NCI-H510A (cell line): ENCODE data around the gene HSPA5.

Source experiments
- DNase-seq: peaks from one replicate; lab custom pipeline; 2025; lab: John Stamatoyannopoulos, UW

The HSPA5 gene

DNA sequence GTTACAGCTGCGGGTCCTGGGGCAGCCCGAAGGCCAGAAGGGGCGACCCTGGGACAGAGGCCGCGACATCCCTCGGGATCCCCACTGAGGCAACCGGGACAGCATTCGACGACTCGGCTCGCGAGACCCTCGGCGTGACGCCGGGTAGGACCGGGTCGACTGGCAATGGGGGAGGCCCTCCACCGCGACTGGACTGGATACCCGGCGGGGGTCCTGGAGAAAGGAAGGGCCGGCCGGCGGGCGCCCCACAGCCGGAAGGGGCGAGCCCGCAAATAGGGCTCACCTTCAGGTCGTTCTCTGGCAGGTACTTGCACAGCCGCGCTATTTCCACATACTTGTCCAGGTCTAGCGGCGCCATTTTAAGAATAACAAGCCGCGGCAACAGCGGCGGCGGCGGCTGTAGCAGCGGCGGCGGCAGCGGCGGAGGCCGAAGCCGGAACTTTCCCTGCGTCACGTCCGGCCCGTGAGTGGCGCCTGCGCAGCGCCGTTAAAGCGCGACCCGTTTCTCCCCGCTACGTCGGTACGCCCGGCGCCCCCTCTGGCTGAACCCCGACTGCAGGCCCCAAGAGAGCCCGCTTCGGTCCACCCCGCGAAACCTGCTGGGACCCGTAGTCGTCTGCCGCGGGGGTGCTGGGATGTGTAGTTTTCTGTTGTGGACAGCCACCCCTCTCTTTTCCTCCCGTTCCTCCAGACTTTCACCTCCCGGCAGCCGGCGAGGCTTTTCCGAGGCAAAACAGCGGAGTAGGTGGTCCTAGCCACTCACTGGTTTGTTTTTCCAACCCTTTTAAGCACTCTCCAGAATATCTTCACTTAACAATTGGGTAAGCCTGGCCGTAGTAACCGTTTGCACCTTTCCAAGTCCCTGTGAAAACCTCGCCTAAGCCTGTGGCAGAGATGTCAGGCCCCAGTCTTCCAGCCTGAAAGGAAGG lies 51.5 kb downstream of the HSPA5 start, which contains the start of gene PPP6C:
PPP6C (minus strand) TSS at position 443 of the 929 bp plus-strand sequence; CDS start at position 358, 85 bp downstream.
- peak; percentile 92 for DNase-seq

DNA sequence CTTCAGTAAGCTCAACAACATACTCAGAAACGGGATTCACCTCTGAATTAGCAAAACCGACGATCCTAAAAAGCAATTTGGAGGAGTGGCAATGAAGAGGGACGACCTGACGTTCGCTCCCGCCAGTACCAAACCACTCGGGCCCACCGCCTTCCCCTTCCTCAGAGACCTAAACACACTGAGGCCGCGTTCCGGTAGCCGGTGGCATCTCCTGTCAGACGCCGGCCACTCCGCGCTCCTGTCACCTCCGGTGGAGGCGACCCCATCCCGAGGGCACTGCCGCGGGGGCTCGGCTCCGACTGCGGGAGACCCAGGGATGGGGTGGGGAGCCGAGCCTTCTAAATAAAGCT lies 52.2 kb downstream of the HSPA5 start:
- DNase-seq, result no peak
